GM18499 (cell line): ENCODE results near the gene FLOT1.
"Not testable (repeated sequence)": the region's sequence is repeated elsewhere in the genome, so short reads cannot be mapped to it uniquely, and the experiment has no call there.

Experiments used
- ATAC-seq: cut with Tn5 transposase; IDR thresholded peaks from one replicate; pipeline ENCODE4 v1.9.1; 2021; ENCODE audit warnings: moderate number of reproducible peaks; ENCODE audit not compliant: insufficient read depth, unreplicated experiment

The FLOT1 gene

GRCh38 chr6:30724906-30725667 lies 17.4 kb downstream of the FLOT1 start:
- ATAC-seq = no peak

- ATAC-seq = not testable (repeated sequence)
Observed at GRCh38 chr6:30723843-30724741, 18.4 kb downstream of the FLOT1 start.

- not testable (repeated sequence) for ATAC-seq
Observed at GRCh38 chr6:30723159-30723842, 19.2 kb downstream of the FLOT1 start.

- ATAC-seq = no peak
Observed at GRCh38 chr6:30722280-30723112, 20.0 kb downstream of the FLOT1 start.

- not testable (repeated sequence) for ATAC-seq
Observed at GRCh38 chr6:30722025-30722279, 20.5 kb downstream of the FLOT1 start.

- ATAC-seq = no peak
Observed at GRCh38 chr6:30721198-30722024, 21.1 kb downstream of the FLOT1 start.

- ATAC-seq = no peak
Observed at GRCh38 chr6:30720738-30721197, 21.7 kb downstream of the FLOT1 start.

- ATAC-seq = no peak
Observed at GRCh38 chr6:30719791-30720737, 22.4 kb downstream of the FLOT1 start, which contains the start of gene TUBB. TSS of gene TUBB (plus strand) at chr6:30720352. CDS start at chr6:30720507, 155 bp downstream.

GRCh38 chr6:30719356-30719755 lies 23.1 kb downstream of the FLOT1 start:
- no peak for ATAC-seq

- ATAC-seq = not testable (repeated sequence)
Observed at GRCh38 chr6:30717845-30718720, 24.4 kb downstream of the FLOT1 start.

GRCh38 chr6:30717129-30717844 lies 25.2 kb downstream of the FLOT1 start, which contains the start of gene MDC1:
TSS of gene MDC1 (minus strand) at chr6:30717281. CDS start at chr6:30715175, 2,106 bp downstream.
- peak; percentile 58 for ATAC-seq

- no peak for ATAC-seq
Observed at GRCh38 chr6:30716879-30717128, 25.7 kb downstream of the FLOT1 start.

GRCh38 chr6:30714263-30714662 lies 28.2 kb downstream of the FLOT1 start:
- no peak for ATAC-seq

GRCh38 chr6:30712441-30712945 lies 30.0 kb downstream of the FLOT1 start:
- ATAC-seq = no peak

GRCh38 chr6:30711758-30712380 lies 30.6 kb downstream of the FLOT1 start:
- no peak for ATAC-seq
